K562 (cell line): ENCODE data around the gene PGPEP1. TPM values are rescaled to one million over a fixed set of nuclear protein-coding genes. Genes with fewer than 3 reads are reported as not detected.

Source experiments
- BRD9 ChIP-seq: fragments of 450-650 bp; IDR thresholded peaks from 2 replicates; pipeline ENCODE4 v1.6.1; 2018; ENCODE audit warnings: low read depth; ENCODE audit not compliant: partially characterized antibody
- FOXP4 ChIP-seq: sonication (generic); formaldehyde crosslinking; IDR thresholded peaks from 2 replicates; pipeline ENCODE4 v1.8.0; 2022; ENCODE audit warnings: mild to moderate bottlenecking, missing genetic modification reagents, borderline replicate concordance
- GATAD2B ChIP-seq: fragments of 450-650 bp; IDR thresholded peaks from 2 replicates; pipeline ENCODE4 v1.6.1; 2017; ENCODE audit warnings: mild to moderate bottlenecking, borderline replicate concordance
- HDAC1 ChIP-seq, 2 experiments: fragments of 450-650 bp; IDR thresholded peaks; 2 replicates each; pipeline ENCODE4 v1.6.1; 2016 to 2017; ENCODE audit warnings: inconsistent platforms in 1 of 2, mild to moderate bottlenecking in 1 of 2, moderate library complexity in 1 of 2
- HOXB6 ChIP-seq: fragments of 250-450 bp; sonication (Bioruptor Pico); IDR thresholded peaks from 2 replicates; pipeline ENCODE4 v1.5.1; 2022; ENCODE audit warnings: mild to moderate bottlenecking, borderline replicate concordance
- KDM5B ChIP-seq: fragments of 200-600 bp; sonication (generic); IDR thresholded peaks from 2 replicates; pipeline ENCODE4 v1.6.1; 2012; ENCODE audit warnings: low read depth, mild to moderate bottlenecking, moderate library complexity, low read length, control low read depth, inconsistent platforms; ENCODE audit not compliant: insufficient replicate concordance
- MLLT1 ChIP-seq, 2 experiments: fragments of 450-650 bp; IDR thresholded peaks; 2 replicates each; pipeline ENCODE4 v1.6.1; 2016
- PREB ChIP-seq: sonication (generic); formaldehyde crosslinking; IDR thresholded peaks from 2 replicates; pipeline ENCODE4 v1.8.1; 2023; ENCODE audit warnings: mild to moderate bottlenecking, missing genetic modification reagents
- TEAD4 ChIP-seq, 2 experiments: sonication (generic) in 1 of 2; formaldehyde crosslinking in 1 of 2; IDR thresholded peaks; 2 replicates each; pipeline versions ENCODE4 v1.6.1 to v1.8.0; 2012 to 2022; ENCODE audit warnings: borderline replicate concordance in 1 of 2, inconsistent platforms in 1 of 2, low read length in 1 of 2, mild to moderate bottlenecking in 1 of 2, missing genetic modification reagents in 1 of 2
- ZBTB8A ChIP-seq: fragments of 450-650 bp; IDR thresholded peaks from 2 replicates; pipeline ENCODE4 v1.6.1; 2018; ENCODE audit warnings: mild to moderate bottlenecking, moderate library complexity; ENCODE audit not compliant: partially characterized antibody
- ZNF398 ChIP-seq: fragments of 250-450 bp; sonication (Bioruptor Pico); IDR thresholded peaks from 2 replicates; pipeline ENCODE4 v1.8.0; 2021; ENCODE audit warnings: moderate library complexity, mild to moderate bottlenecking, inconsistent platforms
- ZNF609 ChIP-seq: sonication (generic); formaldehyde crosslinking; IDR thresholded peaks from 2 replicates; pipeline ENCODE4 v1.8.1; 2023; ENCODE audit warnings: missing genetic modification reagents, mild to moderate bottlenecking, borderline replicate concordance
- polyA plus RNA-seq, 8 experiments: library from polyadenylated mRNA; depleted of rRNA in 4 of 8; stranded (reverse) in 5 of 8; unstranded in 3 of 8; fragments of >200 nt; fragmentation: Nextera tagmentation in 2 of 8; fragmentation: Illumina TruSeq in 1 of 8; extraction: Ambion mirVana in 2 of 8; extraction: Trizol in 1 of 8; gene quantifications; 2 replicates each; pipeline versions ENCODE4 v1.2.1 to v1.2.3, GENCODE V29; 2011 to 2014; ENCODE audit warnings: inconsistent platforms in 1 of 8, missing spikeins in 1 of 8
- total RNA-seq, 7 experiments: library from RNA; depleted of rRNA in 6 of 7; stranded (reverse); fragments of >200 nt in 6 of 7; fragmentation: Illumina TruSeq in 2 of 7; extraction: Trizol in 2 of 7; gene quantifications; 2 replicates each; pipeline versions ENCODE4 v1.2.1 to v1.2.3, GENCODE V29; 2011 to 2021; ENCODE audit warnings: low replicate concordance in 1 of 7

The PGPEP1 gene
- total and polyA plus RNA-seq, 9 of the 15 experiments (the other 6 are each of a cell fraction or from before 2014, with no cell fraction given): 10.0 to 69.6 (median 33.5) TPM

GRCh38 chr19:18418483-18419194 is 78.2 kb downstream of the PGPEP1 start (continued):
- TF ChIP-seq ZNF609: no peak
- TF ChIP-seq FOXP4: peak; percentile 55; the same call in 1 of the 2 replicates
- no peak for TF ChIP-seq BRD9
- TF ChIP-seq GATAD2B: peak; percentile 12; the same call in 1 of the 2 replicates
- peak in 1 of 2 experiments; percentile 62; a peak in 2 of 4 replicates for TF ChIP-seq MLLT1 (IDR thresholded peaks at IDR 0.05)
- no peak for TF ChIP-seq ZBTB8A
- no peak for TF ChIP-seq HOXB6 (CRISPR knock-in tag)
- TF ChIP-seq TEAD4 (IDR thresholded peaks at IDR 0.05; ENCODE audit: low read length): 0 out of 2 replicates have a peak, but pooled peaks have one; percentile 10
- no peak for TF ChIP-seq TEAD4 (CRISPR knock-in tag; IDR thresholded peaks at IDR 0.05; ENCODE audit: borderline replicate concordance)
- TF ChIP-seq PREB (CRISPR knock-in tag): no peak
- no peak for TF ChIP-seq ZNF398 (CRISPR knock-in tag)
- TF ChIP-seq KDM5B: no peak
- TF ChIP-seq HDAC1 (IDR thresholded peaks at IDR 0.05): peak in 1 of 2 experiments; percentile 72; a peak in 1 of 4 replicates
